Activated CD4-positive, CD25-positive, alpha-beta regulatory T cell treated with anti-CD3 and anti-CD28 coated beads, Interleukin-2, amount 50 U/mL, for 72 hours (primary cell): ENCODE measurements around the gene DENND2A.
"Not testable (repeated sequence)": the region's sequence is repeated elsewhere in the genome, so short reads cannot be mapped to it uniquely, and the experiment has no call there.

Experiments
- DNase-seq: peaks from one replicate; pipeline ENCODE4 v3.0.0; 2021

The DENND2A gene

GRCh38 chr7:140584195-140584851 is 56.3 kb downstream of the DENND2A start:
- no peak for DNase-seq

GRCh38 chr7:140581411-140581810 is 59.2 kb downstream of the DENND2A start:
- DNase-seq, result no peak

- DNase-seq, result no peak
These were observed 63.0 kb downstream of the DENND2A start for GRCh38 chr7:140577651-140578050.

GRCh38 chr7:140576589-140576988 is 64.0 kb downstream of the DENND2A start:
- no peak for DNase-seq

- DNase-seq, result no peak
These were observed 69.0 kb downstream of the DENND2A start for GRCh38 chr7:140571538-140572122.

GRCh38 chr7:140570120-140570519 is 70.5 kb downstream of the DENND2A start:
- DNase-seq, result no peak

- no peak for DNase-seq
These were observed 72.4 kb downstream of the DENND2A start for GRCh38 chr7:140568021-140568813.

- not testable (repeated sequence) for DNase-seq
These were observed 74.4 kb downstream of the DENND2A start for GRCh38 chr7:140566186-140566585.

GRCh38 chr7:140565761-140566160 is 74.9 kb downstream of the DENND2A start:
- not testable (repeated sequence) for DNase-seq

GRCh38 chr7:140564643-140565042 is 76.0 kb downstream of the DENND2A start:
- DNase-seq, result no peak

- no peak for DNase-seq
These were observed 77.6 kb downstream of the DENND2A start for GRCh38 chr7:140562926-140563481.

GRCh38 chr7:140559410-140559809 is 81.2 kb downstream of the DENND2A start:
- DNase-seq, result no peak

GRCh38 chr7:140557809-140558518 is 82.6 kb downstream of the DENND2A start:
- no peak for DNase-seq

- DNase-seq, result no peak
These were observed 83.5 kb downstream of the DENND2A start for GRCh38 chr7:140557069-140557468.

GRCh38 chr7:140553236-140553635 is 87.4 kb downstream of the DENND2A start:
- not testable (repeated sequence) for DNase-seq

- no peak for DNase-seq
These were observed 88.4 kb downstream of the DENND2A start for GRCh38 chr7:140552240-140552679.

GRCh38 chr7:140551355-140552239 is 89.0 kb downstream of the DENND2A start:
- DNase-seq, result no peak

GRCh38 chr7:140546947-140547346 is 93.7 kb downstream of the DENND2A start:
- no peak for DNase-seq

- DNase-seq, result no peak
These were observed 96.2 kb downstream of the DENND2A start for GRCh38 chr7:140544388-140544826.

- no peak for DNase-seq
These were observed 98.4 kb downstream of the DENND2A start for GRCh38 chr7:140542228-140542603.

- DNase-seq, result no peak
These were observed 98.9 kb downstream of the DENND2A start for GRCh38 chr7:140541513-140542227.
